Measurements from ENCODE around the gene PAPOLB.
A peak's percentile ranks its signal among the peaks of the same experiment; 100 is the strongest.

Gene PAPOLB

GRCh38 chr7:4818000-4818794, 43.6 kb downstream of the PAPOLB start:
- TF ChIP-seq CTCF (IDR thresholded peaks at IDR 0.05; ENCODE audit: borderline replicate concordance, control extremely low read depth, extremely low read depth, insufficient read depth, missing control alignments) = no peak
- in situ Hi-C loops (cut with MboI; ENCODE audit: low sequenced_read_pairs, unreplicated experiment) = no loop called here
- no peak for DNase-seq (ENCODE audit: low spot score)

GRCh38 chr7:4817178-4817901, 44.5 kb downstream of the PAPOLB start:
- in situ Hi-C loops (cut with MboI; ENCODE audit: low sequenced_read_pairs, unreplicated experiment) = no loop called here
- no peak for DNase-seq (ENCODE audit: low spot score)
- TF ChIP-seq CTCF (IDR thresholded peaks at IDR 0.05; ENCODE audit: borderline replicate concordance, control extremely low read depth, extremely low read depth, insufficient read depth, missing control alignments) = no peak

GRCh38 chr7:4816419-4817080, 45.3 kb downstream of the PAPOLB start:
- TF ChIP-seq CTCF (IDR thresholded peaks at IDR 0.05; ENCODE audit: borderline replicate concordance, control extremely low read depth, extremely low read depth, insufficient read depth, missing control alignments) = no peak
- no peak for DNase-seq (ENCODE audit: low spot score)
- in situ Hi-C loops (cut with MboI; ENCODE audit: low sequenced_read_pairs, unreplicated experiment) = no loop called here

- in situ Hi-C loops (cut with MboI; ENCODE audit: low sequenced_read_pairs, unreplicated experiment) = no loop called here
- no peak for DNase-seq (ENCODE audit: low spot score)
- peak; percentile 5 for TF ChIP-seq CTCF (IDR thresholded peaks at IDR 0.05; ENCODE audit: borderline replicate concordance, control extremely low read depth, extremely low read depth, insufficient read depth, missing control alignments)
These were observed 46.0 kb downstream of the PAPOLB start for GRCh38 chr7:4815609-4816418.

GRCh38 chr7:4815121-4815520, 46.7 kb downstream of the PAPOLB start:
- DNase-seq (ENCODE audit: low spot score) = no peak
- no peak for TF ChIP-seq CTCF (IDR thresholded peaks at IDR 0.05; ENCODE audit: borderline replicate concordance, control extremely low read depth, extremely low read depth, insufficient read depth, missing control alignments)
- in situ Hi-C loops (cut with MboI; ENCODE audit: low sequenced_read_pairs, unreplicated experiment) = no loop called here

- no peak for TF ChIP-seq CTCF (IDR thresholded peaks at IDR 0.05; ENCODE audit: borderline replicate concordance, control extremely low read depth, extremely low read depth, insufficient read depth, missing control alignments)
- DNase-seq (ENCODE audit: low spot score) = no peak
- in situ Hi-C loops (cut with MboI; ENCODE audit: low sequenced_read_pairs, unreplicated experiment) = no loop called here
These were observed 47.4 kb downstream of the PAPOLB start for GRCh38 chr7:4814433-4814832.

All from GM13976 (cell line).